SKM-1 (cell line): ENCODE measurements around the gene CREB1.

Experiments used
- DNase-seq: peaks from one replicate; lab custom pipeline; 2025; ENCODE audit not compliant: unreplicated experiment; lab: John Stamatoyannopoulos, UW

The CREB1 gene

DNA sequence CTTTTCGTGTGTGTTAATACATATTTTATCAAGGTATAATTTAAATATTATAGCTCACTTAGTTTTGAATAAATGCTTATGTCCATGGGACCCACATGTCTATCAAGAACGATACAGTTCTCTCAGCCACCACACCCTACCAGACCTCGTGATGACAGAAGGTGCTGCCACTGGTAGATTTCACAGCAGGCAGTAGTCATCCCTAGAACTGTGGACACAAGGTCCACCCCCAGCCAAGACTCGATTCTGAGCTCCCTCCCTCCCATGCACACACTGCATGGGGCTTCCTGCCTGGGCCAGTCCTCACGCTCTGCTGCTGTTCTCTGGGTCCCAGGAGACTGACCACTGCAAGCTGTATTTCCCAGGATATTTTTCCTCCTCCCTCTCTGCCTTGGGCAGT is 26.5 kb upstream of the CREB1 start:
- DNase-seq: no peak

DNA sequence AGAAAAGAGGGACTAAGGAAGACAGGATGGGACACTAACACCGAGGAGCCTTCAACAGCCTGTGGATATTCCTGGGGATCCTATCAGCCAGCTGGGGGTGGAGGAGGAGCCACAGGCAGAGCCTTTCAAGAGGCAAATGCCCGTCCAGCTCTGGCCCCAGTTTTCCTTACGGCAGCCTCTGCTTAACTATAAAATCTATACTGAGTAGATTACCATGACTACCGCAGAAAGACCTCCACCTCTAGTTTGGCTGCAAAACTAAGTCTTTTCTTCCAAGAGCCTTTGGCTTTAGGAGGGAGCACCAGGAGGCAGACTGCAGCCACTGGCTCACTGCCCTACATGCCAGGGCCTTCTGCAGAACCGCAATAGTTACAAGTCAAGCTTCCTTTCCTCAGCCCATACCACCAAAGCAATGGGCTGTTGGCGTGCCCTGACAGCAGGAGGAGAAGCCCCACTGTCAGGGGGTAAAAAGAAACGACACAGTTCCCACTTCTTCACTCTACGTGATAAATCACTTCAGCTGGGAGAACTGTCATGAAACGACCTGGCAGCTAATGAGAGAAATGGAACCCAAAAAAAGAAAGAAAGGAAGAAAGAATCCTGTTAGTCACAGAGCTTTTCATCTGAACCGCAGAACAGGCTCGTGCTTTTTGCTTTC is 25.1 kb upstream of the CREB1 start:
- DNase-seq: no peak

DNA sequence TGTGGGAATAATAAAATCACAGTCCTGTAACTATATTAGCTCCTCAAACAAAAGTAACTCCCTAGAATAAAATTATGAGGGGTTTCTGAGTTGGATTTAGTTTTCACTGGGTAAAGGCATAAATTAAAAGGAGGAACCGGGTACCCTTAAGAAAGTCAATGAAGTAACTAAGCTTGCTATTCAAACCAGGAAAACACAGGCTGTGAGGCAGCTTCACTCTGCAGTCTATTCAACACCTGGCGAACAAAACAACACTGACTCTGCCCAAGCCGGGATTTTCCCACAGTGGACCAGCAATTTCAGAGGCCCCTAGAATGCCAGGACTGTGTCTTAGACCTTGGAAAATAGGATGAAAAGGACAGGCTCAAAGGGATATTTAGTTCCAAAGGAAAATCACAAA is 24.6 kb upstream of the CREB1 start:
- DNase-seq: no peak

- no peak for DNase-seq
Observed at GRCh38 chr2:207505728-207506127, 24.0 kb upstream of the CREB1 start.

- DNase-seq: no peak
Observed at GRCh38 chr2:207506426-207506825, 23.3 kb upstream of the CREB1 start.

DNA sequence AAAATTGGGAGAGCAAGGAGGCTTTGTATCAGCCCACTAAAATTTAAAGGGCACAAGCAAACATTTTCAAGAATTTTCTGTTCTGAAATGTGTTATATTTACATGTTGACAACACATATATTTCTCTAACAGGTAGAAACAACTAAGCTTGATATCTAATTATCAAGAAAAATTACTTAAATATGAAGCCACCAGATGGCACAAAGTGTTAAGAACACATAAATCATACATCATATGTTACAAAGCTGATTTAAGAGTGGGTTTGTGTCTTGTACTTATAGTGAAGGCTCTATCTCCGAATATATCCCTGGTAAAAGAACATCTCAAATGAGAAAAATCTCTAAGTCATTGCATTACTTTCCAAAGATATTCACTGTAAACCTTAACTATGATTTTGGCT is 19.6 kb upstream of the CREB1 start:
- no peak for DNase-seq

GRCh38 chr2:207511851-207512250 is 17.9 kb upstream of the CREB1 start:
- no peak for DNase-seq

DNA sequence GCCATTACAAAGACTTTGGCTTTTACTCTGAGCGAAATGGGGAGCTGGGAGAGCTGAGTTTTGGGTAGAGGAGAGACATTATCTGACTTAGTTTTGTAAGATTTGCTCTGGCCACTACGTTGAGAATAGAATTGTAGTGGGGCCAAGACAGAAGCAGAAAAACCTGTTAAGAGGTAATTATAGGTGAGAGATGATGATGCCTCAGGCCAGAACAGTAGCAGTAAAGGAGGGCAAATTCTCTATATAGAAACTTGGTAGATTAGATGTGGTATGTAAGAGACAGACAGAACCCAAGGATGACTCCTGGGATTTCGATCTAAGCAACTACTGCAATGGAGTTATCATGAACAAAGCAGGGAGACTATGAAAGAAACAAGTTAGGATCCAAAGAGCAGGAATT is 17.4 kb upstream of the CREB1 start:
- DNase-seq: no peak

DNA sequence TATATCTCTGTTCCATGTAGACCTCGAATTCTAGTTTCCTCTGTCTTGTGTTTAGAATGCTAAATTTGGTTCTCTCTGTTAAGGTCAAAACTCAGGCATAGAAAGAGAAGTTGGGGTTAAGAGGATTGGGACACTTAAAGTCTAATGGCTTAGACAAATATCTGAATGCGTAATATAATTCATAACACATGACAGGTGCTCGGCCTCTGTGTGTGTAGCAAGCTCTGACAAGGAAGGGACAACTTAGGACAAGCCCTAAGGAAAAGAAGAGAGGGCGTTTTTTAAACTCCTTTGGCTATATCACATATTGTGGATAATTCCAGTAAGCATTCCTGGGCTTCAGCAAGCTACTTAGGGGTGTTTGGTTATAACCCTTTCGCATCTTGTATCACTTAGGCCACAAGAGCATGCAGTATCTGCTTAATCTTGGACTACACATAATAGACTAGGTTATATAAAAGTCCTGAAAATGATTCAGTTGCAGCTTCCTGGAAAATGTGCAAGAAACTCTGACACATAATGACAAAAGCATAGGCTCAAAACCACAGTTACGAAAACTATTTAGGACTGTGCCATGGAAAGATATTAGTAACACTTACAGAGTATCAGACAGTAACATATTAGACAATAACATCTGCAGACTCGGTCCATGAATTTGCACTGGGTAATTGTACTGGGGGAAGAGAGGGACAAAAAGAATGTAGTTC is 16.1 kb upstream of the CREB1 start:
- DNase-seq: no peak

DNA sequence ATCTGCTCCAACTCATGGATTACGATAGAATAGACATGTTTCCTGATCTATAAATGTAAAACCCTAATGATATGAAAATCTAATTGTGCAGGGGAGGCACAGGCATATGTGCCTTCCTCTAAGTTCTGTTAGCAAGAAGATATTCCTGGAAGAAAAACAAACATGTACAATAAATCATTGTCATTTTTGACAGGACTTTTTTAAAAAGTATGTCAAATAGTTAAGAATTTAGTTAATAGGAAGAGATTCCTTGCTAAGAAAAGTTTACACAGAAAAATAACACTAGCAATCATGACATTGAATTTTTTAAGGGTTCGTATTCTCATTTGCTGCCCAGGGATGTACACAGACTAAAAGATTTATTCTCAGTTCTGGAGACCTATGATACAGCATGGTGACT is 15.3 kb upstream of the CREB1 start:
- DNase-seq: no peak

DNA sequence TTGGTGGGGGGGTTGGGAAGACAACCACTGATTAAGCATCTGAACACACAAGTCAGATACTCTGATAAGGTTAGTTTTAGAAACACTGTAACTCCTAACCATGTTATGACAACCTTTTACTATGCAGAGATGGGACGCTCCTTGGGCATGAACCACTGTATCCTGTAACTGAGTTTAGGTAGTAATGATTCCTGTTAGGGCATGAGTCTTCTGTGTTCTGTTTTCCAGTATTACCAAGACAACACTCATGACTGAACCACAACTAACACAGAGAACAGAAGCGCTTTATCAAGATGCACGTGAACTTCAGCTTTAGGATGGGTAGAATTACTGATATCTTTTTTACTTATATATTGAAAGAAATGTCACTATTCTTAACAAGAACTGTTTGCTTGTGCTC is 14.1 kb upstream of the CREB1 start:
- no peak for DNase-seq

DNA sequence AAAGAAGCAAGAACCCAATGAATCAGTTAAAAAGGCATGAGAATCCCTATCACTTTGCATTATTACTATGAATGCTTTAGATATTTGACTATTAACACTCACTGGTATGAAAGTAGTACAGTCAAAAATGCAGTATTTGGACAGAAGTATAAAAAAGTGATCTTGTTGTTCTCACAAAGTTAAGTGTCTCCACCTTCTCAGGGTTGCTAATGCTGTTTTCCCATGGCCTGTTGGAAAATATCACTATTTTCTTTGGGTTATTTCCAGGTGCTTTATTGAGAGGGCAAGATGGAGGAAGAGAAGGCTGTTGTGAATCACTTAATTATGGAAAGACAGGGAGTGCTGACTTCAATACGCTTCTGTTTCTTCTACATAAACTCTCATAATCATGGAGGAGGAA is 13.6 kb upstream of the CREB1 start:
- DNase-seq: no peak

DNA sequence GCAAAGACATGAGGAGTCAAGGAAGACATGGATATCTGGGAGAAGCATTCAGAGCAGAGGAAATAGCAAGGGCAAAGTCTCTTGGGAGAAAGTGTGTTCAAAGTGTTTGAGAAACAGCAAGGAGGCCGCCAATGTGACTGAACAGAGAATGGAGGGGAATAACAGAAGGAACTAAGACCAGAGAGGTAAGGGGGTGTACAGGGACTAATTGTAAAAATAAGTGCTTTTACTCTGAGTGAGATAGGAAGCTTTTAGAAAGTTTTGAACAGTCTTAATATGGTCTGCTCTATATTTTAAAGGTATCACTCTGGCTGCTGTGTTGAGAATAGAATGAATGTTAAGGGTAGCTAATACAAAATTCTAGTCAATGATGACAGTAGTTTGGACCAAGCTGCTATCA is 6.8 kb upstream of the CREB1 start:
- DNase-seq: no peak

GRCh38 chr2:207525296-207525695 is 4.5 kb upstream of the CREB1 start:
- no peak for DNase-seq

DNA sequence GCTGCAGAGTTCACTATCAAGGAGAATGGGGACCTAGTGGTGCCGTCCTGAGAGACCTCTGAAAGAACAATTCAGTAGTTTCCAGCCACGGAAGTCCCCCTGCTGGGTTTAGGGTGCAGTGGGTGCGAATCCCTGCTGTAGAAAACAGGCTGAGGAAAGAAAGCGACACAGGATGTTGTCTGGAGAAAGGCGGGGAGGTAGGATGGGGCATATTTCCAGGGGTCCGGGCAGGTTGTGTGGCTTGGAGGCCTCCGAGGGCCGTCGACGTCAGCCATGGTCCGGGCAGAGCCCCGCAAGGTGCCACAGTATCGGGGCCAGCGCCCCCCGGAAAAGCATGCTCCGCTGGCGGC is 807 bp upstream of the CREB1 start:
- DNase-seq: no peak

DNA sequence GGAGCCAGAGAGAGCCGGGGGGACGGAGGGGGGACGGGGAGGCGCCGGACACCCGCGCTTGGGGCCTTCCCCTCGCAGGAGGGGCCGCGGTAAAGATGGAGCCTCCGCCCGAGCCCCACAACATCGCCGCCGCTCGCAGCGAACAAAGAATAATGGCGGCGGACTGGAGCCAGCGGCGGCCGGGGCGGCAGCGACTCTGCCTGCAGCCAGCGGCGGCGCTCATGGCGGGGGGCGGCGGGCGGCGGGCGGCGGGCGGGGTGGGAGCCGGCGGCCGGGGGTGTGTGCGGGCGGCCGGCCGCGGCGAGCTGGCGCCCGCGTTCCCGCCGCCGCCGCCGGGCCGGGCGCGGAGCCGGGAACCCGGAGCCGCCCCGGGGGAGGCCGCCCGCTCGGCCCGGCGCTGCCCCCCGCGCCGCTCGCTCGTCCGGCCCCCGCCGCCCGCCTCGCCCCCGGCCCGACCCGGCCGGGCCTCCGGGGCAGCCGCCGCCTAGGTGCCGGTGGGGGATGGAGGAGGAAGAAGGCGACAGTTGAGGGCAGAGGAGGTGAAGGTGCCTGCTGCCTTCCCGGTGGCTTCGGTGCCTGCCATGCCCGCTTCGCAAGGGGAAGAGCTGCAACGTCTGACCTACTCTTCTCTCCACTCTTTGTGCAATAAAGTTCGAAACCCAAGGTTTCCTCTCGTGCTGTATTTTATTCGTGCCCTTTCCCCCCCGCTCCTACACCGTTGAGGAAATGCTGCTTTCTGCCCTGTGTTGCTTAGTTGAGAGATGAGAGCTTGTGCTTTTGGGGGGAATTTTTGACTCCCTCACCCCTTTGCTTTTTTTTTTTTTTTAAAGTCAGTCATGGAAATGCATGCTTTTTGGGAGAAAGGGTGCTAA is 634 bp downstream of the CREB1 start:
- DNase-seq: peak; percentile 53

- DNase-seq: no peak
Observed at GRCh38 chr2:207531032-207531952, 1.5 kb downstream of the CREB1 start.

- no peak for DNase-seq
Observed at GRCh38 chr2:207532676-207533075, 2.9 kb downstream of the CREB1 start.

DNA sequence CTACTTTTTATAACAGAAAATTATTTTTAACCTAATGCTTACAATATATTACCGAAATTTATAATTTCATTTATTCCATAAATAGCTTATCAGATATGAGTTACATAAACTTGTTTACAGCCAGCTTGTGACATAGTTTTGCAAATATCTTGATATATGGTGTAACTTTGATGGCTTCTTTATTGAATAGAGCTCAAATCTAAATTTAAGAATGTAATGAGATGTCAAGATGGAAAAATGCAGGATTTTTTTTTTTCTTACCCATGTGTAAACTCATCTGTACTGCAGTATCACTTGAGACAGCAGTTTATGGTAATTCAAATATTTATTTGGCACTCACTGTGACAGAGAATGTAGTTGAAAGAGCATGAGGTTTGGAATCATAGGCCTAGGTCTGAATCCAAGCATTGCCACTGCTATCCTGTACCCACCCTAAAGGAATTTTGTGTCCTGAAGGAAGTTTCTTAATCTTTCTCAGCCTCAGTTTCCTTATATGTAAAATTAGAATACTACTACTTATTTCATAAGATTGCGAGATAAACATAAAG is 3.8 kb downstream of the CREB1 start:
- no peak for DNase-seq

DNA sequence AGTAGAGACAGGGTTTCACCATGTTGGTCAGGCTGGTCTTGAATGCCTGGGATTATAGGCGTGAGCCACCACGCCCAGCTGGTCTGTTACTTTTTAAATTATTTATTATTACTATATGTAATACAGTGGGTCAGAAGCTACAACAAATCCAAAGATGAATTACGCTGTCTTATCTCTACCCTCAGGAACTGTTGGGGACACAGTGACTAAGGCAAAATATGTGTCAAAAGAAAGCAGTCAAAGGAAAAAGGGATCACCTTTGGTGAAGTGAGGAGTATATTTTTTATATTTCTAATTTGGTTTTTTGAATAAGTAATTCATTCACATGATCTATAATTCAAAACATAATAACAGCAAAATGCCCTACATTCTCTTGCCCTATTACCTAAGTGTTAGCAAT is 4.7 kb downstream of the CREB1 start:
- no peak for DNase-seq

DNA sequence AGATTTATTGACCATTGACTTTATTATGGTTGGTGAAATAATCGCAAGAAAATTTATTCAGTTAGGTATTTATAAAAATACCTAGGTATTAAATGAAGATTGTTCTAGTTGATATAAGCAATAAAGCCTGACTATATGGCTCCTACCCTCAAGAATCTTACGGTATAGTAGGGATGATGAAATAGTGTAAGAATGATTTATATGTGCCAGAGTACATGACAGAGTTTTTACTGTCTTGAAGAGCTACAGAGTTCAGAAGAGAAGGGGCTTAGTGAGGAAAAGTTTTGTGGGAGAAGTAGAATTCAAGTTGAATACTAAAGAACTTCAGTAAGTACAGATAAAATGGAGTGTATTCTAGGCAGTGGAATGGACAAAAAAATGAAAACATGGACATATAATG is 9.7 kb downstream of the CREB1 start:
- DNase-seq: no peak
